Measurements from ENCODE around the gene IFNK. TPM values are rescaled to one million over a fixed set of nuclear protein-coding genes. Genes with fewer than 3 reads are reported as not detected.

The IFNK gene
- total RNA-seq, 4 donors from 2014 or later, result not detected

DNA sequence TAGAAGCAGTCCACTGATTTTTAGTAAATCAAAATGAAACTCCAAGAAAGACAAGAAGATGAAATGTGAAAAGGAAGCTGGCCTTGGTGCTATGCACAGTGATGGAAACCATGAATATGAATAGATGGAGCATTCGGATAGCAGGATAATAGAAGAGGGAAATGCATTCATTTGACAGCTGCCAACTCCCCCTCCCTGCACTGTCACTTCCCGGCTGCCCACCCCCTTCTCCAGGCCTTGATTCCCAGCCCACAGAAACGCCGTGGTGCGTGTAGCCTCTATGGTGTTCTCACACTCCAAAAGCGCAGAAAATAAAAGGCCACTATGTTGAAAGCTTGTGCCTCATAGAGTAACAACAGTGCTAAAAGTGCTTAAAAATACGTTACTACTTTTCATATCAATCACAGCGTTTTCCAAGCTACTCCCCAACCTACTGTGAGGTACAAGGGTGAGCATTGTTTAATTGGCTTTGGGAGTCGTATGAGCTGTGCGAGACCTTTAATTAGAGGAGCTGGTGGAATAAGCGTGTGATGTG, 26.1 kb upstream of the IFNK start:
- TF ChIP-seq, protein P1, sequence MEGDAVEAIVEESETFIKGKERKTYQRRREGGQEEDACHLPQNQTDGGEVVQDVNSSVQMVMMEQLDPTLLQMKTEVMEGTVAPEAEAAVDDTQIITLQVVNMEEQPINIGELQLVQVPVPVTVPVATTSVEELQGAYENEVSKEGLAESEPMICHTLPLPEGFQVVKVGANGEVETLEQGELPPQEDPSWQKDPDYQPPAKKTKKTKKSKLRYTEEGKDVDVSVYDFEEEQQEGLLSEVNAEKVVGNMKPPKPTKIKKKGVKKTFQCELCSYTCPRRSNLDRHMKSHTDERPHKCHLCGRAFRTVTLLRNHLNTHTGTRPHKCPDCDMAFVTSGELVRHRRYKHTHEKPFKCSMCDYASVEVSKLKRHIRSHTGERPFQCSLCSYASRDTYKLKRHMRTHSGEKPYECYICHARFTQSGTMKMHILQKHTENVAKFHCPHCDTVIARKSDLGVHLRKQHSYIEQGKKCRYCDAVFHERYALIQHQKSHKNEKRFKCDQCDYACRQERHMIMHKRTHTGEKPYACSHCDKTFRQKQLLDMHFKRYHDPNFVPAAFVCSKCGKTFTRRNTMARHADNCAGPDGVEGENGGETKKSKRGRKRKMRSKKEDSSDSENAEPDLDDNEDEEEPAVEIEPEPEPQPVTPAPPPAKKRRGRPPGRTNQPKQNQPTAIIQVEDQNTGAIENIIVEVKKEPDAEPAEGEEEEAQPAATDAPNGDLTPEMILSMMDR (IDR thresholded peaks at IDR 0.05; ENCODE audit: low read depth), result no peak

DNA sequence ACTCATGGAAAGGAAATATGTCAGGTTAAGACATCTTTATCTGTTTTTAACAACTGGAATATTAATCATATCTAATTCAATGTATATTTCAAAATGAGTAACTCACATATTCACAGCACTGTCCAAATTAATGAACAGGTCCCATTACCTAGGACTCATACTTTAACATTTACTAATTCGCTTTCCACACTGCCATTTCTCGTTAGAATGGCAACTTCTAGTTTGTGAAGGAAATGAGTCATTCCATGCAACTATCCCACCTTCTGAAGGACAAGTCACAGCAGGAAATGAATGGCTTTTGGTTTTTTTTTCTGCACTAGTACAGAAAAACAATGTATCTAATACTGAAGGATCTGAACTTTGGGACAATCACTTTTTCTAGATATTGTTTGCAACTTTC, 24.6 kb upstream of the IFNK start:
- TF ChIP-seq, protein P1 (IDR thresholded peaks at IDR 0.05; ENCODE audit: low read depth), result no peak

- TF ChIP-seq, protein P1 (IDR thresholded peaks at IDR 0.05; ENCODE audit: low read depth), result no peak
Observed at GRCh38 chr9:27503623-27504022, 20.5 kb upstream of the IFNK start.

DNA sequence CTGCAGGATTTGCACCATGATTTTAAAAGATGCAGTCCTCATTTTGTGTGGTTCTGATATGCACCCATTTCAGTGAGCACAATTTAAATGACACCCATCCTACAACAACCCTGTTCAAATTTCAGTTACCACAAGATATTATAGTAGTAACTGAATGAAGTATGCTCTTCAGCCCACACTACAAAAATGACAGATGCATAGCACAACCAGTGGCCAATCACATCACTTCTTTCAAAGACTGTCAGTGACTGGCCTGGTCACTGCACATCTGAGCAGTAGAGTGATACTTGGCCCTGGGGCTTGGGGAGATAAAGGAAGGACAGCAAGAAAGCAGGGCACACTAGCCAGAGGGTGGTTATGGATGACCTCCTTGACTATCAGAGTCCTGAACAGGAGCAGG, 19.8 kb upstream of the IFNK start:
- TF ChIP-seq, protein P1 (IDR thresholded peaks at IDR 0.05; ENCODE audit: low read depth), result no peak

- TF ChIP-seq, protein P1 (IDR thresholded peaks at IDR 0.05; ENCODE audit: low read depth), result no peak
Observed at GRCh38 chr9:27505744-27506161, 18.3 kb upstream of the IFNK start.

- TF ChIP-seq, protein P1 (IDR thresholded peaks at IDR 0.05; ENCODE audit: low read depth), result no peak
Observed at GRCh38 chr9:27506981-27507380, 17.1 kb upstream of the IFNK start.

- TF ChIP-seq, protein P1 (IDR thresholded peaks at IDR 0.05; ENCODE audit: low read depth), result no peak
Observed at GRCh38 chr9:27510780-27511179, 13.3 kb upstream of the IFNK start.
